GM23338 (cell line): ENCODE data around the gene PRSS58. TPM values are rescaled to one million over a fixed set of nuclear protein-coding genes. Genes with fewer than 3 reads are reported as not detected.

Experiments
- ATAC-seq: fragments of 200-7000 bp; cut with Tn5 transposase; 3 replicates; pipeline ENCODE4 v1.9.1; 2020
- DNase-seq: peaks from one replicate; pipeline ENCODE4 v3.0.0-alpha.2; 2015; ENCODE audit warnings: low spot score
- H2AFZ ChIP-seq: fragments of 200-600 bp; sonication (generic); 2 replicates; pipeline ENCODE4 v1.8.0; 2016; ENCODE audit warnings: antibody characterized with exemption, mild to moderate bottlenecking, moderate library complexity
- H3F3A ChIP-seq: fragments of 200-600 bp; sonication (generic); replicated peaks from 2 replicates; pipeline ENCODE4 v1.8.0; 2017; ENCODE audit warnings: antibody characterized with exemption, mixed run types, low read depth
- H3K27ac ChIP-seq: fragments of 200-600 bp; sonication (generic); 2 replicates; pipeline ENCODE4 v1.6.1; 2016; ENCODE audit warnings: low read depth
- H3K27me3 ChIP-seq: fragments of 200-600 bp; sonication (generic); 2 replicates; pipeline ENCODE4 v1.8.0; 2016; ENCODE audit warnings: mild to moderate bottlenecking, mixed run types, moderate library complexity; ENCODE audit not compliant: insufficient read depth
- H3K36me3 ChIP-seq: fragments of 200-600 bp; sonication (generic); 2 replicates; pipeline ENCODE4 v1.8.0; 2016; ENCODE audit warnings: mild to moderate bottlenecking; ENCODE audit not compliant: insufficient read depth
- H3K4me1 ChIP-seq: fragments of 200-600 bp; sonication (generic); 2 replicates; pipeline ENCODE4 v1.8.0; 2016; ENCODE audit warnings: mild to moderate bottlenecking, moderate library complexity; ENCODE audit not compliant: insufficient read depth
- H3K4me2 ChIP-seq: fragments of 200-600 bp; sonication (generic); 2 replicates; pipeline ENCODE4 v1.7.1; 2017; ENCODE audit warnings: mixed run types
- H3K4me3 ChIP-seq: fragments of 200-600 bp; sonication (generic); 2 replicates; pipeline ENCODE4 v1.6.1; 2016; ENCODE audit warnings: mixed run types
- H3K79me2 ChIP-seq: fragments of 200-600 bp; sonication (generic); replicated peaks from 2 replicates; pipeline ENCODE4 v1.8.0; 2017; ENCODE audit warnings: mild to moderate bottlenecking; ENCODE audit not compliant: insufficient read depth
- H3K9me2 ChIP-seq: fragments of 200-600 bp; sonication (generic); 2 replicates; pipeline ENCODE4 v1.8.0; 2017; ENCODE audit not compliant: insufficient read depth
- H4K20me1 ChIP-seq: fragments of 200-600 bp; sonication (generic); replicated peaks from 2 replicates; pipeline ENCODE4 v1.8.0; 2017; ENCODE audit warnings: mild to moderate bottlenecking; ENCODE audit not compliant: insufficient read depth
- H3K27ac Mint-ChIP-seq: 2 replicates; pipeline ENCODE4 v1.8.0; 2020; ENCODE audit warnings: inconsistent platforms, mild to moderate bottlenecking, moderate library complexity, mixed read lengths
- H3K27me3 Mint-ChIP-seq: 3 replicates; pipeline ENCODE4 v1.8.0; 2022; ENCODE audit warnings: low read depth, mild to moderate bottlenecking, moderate library complexity, mixed read lengths, inconsistent platforms; ENCODE audit not compliant: insufficient read depth, poor library complexity
- H3K36me3 Mint-ChIP-seq: 3 replicates; pipeline ENCODE4 v1.8.0; 2021; ENCODE audit warnings: low read depth, mild to moderate bottlenecking, inconsistent platforms, moderate library complexity, mixed read lengths
- H3K4me1 Mint-ChIP-seq: 3 replicates; pipeline ENCODE4 v1.8.0; 2020; ENCODE audit warnings: mild to moderate bottlenecking, inconsistent platforms, mixed read lengths
- H3K4me3 Mint-ChIP-seq: 3 replicates; pipeline ENCODE4 v1.8.0; 2021; ENCODE audit warnings: moderate library complexity, mild to moderate bottlenecking, inconsistent platforms, mixed read lengths
- H3K9me3 Mint-ChIP-seq: 3 replicates; pipeline ENCODE4 v1.8.0; 2020; ENCODE audit warnings: moderate library complexity, mild to moderate bottlenecking, inconsistent platforms, mixed read lengths
- CTCF ChIP-seq, 2 experiments: fragments of 200-600 bp in 1 of 2; sonication (generic) in 1 of 2; conservative IDR thresholded peaks; 2 replicates each; pipeline versions ENCODE4 v1.5.1 to v1.6.1; 2016 to 2017; ENCODE audit warnings: antibody characterized with exemption in 2 of 2, low read depth in 2 of 2, mild to moderate bottlenecking in 2 of 2, moderate library complexity in 1 of 2
- ZNF114 ChIP-seq: fragments of 250-450 bp; sonication (Bioruptor Pico); IDR thresholded peaks from 2 replicates; pipeline ENCODE4 v1.5.0; 2020; ENCODE audit warnings: mild to moderate bottlenecking, moderate library complexity
- ZNF462 ChIP-seq: fragments of 250-450 bp; sonication (Bioruptor Pico); IDR thresholded peaks from 2 replicates; pipeline ENCODE4 v1.5.0; 2020; ENCODE audit warnings: mild to moderate bottlenecking, moderate library complexity
- polyA plus RNA-seq: library from polyadenylated mRNA; unstranded; fragments of >200 nt; fragmentation: Nextera tagmentation; extraction: Ambion mirVana; gene quantifications from 2 replicates; pipeline ENCODE4 v1.2.1, GENCODE V29; 2016
- total RNA-seq: library from RNA; depleted of rRNA; stranded (reverse); fragments of >200 nt; shearing (Covaris generic); gene quantifications from 2 replicates; pipeline ENCODE4 v1.2.3, GENCODE V29; 2014

PRSS58 gene
- total and polyA plus RNA-seq, 2 experiments from 2014 or later: not detected

DNA sequence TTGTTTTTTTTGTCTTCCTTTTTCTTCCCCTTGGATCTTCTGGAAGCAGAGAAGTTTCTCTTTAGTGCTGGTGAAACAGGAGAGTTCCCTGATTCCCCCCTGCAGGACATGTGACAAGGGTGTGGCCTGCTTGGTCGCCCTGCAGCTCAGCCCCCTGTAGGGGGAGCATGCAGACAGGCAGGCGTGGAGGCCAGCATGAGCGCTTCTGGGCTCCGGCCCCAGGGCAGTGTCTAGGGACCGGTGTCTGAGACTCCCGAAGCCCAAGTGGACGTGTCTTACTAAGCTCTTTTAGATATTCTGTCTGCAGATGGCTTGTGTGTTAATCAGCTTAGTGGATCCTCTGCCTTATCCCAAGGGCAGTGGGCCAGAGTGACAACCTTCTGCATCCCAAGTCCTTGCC lies 26.1 kb downstream of the PRSS58 start:
- H3K4me3 Mint-ChIP-seq: no peak overlapping the region
- Histone ChIP-seq H3K4me3 (no peak overlapping the region), H3K36me3 (no peaks in the 10 kb centered on the region), H3K4me2 (no peak overlapping the region), H2AFZ (no peak overlapping the region; the same call in 1 of the 2 replicates), H3K4me1 (no peaks in the 10 kb centered on the region), H3K79me2 (no peaks in the 10 kb centered on the region), H4K20me1 (no peaks in the 10 kb centered on the region), H3K27me3 (no peaks in the 10 kb centered on the region), H3K27ac (no peak overlapping the region), H3K9me2 (peaks cover 2% of the 10 kb centered on the region; the same call in 1 of the 2 replicates), H3F3A (no peaks in the 10 kb centered on the region)
- H3K27ac Mint-ChIP-seq: no peak overlapping the region
- peaks cover 6% of the 10 kb centered on the region for H3K27me3 Mint-ChIP-seq
- TF ChIP-seq ZNF114 (no peak), ZNF462 (0 out of 2 replicates have a peak, but pooled peaks have one; percentile 1), CTCF (conservative IDR thresholded peaks at IDR 0.05; ENCODE audit: low read depth in 2 of 2) (peak; percentile 57 to 72)
- DNase-seq (peak; percentile 79), ATAC-seq (peak; percentile 100)
- peaks cover 5% of the 10 kb centered on the region; the same call in 2 of the 3 replicates for H3K4me1 Mint-ChIP-seq
- H3K36me3 Mint-ChIP-seq: 0 out of 3 replicates have a peak, but pooled peaks cover 4% of the 10 kb centered on the region
- H3K9me3 Mint-ChIP-seq: peaks cover 7% of the 10 kb centered on the region; the same call in 2 of the 3 replicates
